Left renal pelvis (tissue), 4 donors: ENCODE results near the gene ATAD3C. TPM values are rescaled to one million over a fixed set of nuclear protein-coding genes. Genes with fewer than 3 reads are reported as not detected.
"Not testable (repeated sequence)": the region's sequence is repeated elsewhere in the genome, so short reads cannot be mapped to it uniquely, and the experiment has no call there.

Source experiments
- DNase-seq, 4 donors: peaks; one replicate each; pipeline ENCODE4 v3.0.0-alpha.2; 2013; ENCODE audit warnings: low read depth in 4 of 4, low spot score in 3 of 4
- polyA plus RNA-seq, 4 donors: library from polyadenylated mRNA; unstranded; fragments of 120-200 nt; gene quantifications; one replicate each; pipeline ENCODE4 v1.2.1, GENCODE V29; 2013; ENCODE audit not compliant: insufficient read length in 4 of 4

The ATAD3C gene
- polyA plus RNA-seq, 4 donors = 0.41 to 4.7 (median 1.9) TPM

DNA sequence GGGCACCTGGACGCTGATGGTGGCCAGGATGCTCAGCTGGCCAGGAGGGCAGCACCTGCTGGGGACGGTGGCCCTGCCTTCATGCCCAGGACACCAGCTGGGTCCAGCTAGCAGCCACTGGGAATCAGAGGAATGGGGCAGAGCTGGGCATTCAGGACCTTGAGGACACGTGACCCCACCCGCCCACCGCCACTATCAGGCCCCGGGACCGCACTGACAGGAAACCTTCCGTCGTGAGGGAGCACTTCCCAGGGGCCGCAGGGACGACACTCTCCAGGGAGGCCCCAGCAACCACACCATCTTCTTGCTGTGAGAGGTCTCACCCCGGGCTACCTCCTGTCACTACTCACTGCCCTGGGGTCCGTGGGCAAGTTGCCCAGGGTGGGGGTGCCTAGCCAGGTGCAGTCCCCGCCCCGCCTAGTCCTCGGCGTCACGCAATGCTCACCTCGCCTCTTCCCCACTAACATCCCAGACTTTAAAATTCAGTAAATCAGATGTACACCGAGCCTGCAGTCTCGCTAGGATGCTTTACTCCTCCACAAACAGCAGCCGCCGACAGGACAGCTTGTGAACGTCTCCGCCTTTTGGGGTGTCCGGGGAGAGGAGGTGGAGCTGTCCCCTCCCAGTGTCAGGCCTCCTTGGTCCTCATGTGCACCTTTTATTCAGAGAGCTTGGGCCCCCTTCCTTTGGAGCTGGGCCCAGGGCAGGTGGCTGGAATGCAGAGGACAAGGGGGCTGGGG is 9.1 kb upstream of the ATAD3C start:
- DNase-seq = no peak

DNA sequence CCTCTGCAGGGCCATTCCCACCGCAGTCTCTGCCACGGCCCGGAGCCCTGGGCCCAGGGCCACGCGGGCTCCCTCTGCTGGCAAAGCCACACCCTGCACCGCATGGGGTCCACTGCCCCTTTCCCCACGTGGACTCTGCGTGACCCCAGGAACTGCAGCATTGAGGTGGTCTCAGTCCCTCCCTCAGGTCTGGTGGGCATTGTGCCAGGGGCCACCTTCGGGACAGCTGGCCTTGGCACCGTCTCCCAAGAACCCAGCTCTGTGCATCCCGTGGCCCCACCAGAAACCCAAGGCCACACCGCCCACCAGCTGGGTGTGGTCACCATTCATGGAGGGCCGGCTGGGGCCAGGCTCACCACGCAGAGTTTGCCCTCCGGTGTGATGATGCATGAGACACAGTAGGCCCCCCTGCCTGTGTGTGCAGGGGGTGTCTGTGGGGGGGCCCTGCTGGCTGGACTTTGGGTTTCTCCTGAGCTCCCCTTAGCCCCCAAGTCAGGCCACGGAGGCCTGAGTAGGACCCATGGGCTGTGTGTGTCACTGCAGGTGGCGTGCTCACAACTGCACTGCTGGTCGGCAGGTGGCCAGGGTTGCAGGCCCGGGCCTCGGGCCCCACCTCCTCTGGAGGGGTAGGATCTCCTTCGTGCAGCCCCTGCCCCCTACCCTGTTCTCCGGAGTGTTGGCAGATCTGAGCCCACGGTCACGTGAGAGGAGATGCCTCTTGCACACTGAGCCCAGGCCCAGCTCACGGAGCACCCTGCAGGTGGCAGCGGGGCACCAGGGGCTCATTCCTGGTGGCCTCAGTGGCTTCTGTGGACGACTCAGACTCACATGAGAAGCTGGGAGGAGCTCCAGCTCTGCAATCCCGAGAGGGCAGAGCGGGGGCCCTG is 8.2 kb upstream of the ATAD3C start:
- DNase-seq = no peak

DNA sequence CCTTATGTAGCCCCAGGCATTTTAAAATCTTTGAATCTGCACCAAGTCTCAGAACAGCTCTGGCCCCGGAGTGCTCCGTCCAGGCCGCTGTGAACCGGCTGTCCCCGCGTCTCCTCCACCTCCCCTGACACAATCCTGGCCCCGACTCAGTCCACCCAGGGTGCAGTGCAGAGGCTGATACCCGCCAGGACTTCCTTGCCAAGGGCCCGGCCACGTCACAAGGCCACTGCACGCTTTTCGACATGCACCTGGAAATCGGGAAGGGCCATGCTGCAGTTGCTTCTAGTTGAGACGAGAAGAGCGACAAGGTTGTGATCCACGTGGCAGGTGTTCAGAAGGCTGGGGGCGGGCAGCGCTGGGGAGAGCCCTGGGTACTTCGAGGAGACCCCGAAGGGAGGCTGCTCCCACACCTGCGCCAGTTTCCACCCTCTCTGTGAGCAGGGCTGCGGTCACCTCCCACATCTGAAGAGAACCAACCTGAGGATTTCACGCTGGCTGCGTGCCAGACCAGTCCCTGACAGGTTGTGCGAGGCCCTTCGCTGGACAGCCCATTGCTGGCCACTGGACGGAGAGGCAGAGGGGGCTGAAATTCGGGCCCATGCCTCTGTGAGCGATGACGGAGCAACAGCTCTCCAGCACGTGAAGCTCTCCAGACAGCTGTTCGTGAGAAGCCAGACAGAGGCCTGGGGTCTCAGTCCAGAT is 7.3 kb upstream of the ATAD3C start:
- DNase-seq = no peak

DNA sequence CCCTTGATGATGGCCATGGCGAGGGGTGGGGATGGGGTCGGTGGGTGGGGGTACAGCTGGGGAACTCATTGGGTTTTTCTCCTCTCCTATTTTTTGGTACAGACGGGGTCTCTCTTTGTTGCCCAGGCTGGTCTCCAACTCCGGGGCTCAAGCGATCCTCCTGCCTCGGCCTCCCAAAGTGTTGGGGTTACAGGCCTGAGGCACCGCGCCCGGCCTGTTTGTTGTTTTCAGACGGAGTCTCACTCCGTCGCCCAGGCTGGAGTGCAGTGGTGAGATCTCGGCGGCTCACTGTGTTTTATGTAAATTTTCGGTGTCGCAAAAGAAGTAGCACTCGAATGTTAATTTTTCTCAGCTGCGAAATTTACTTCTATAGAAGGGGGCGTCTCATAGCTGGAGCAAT is 2.9 kb upstream of the ATAD3C start:
- not testable (repeated sequence) for DNase-seq

DNA sequence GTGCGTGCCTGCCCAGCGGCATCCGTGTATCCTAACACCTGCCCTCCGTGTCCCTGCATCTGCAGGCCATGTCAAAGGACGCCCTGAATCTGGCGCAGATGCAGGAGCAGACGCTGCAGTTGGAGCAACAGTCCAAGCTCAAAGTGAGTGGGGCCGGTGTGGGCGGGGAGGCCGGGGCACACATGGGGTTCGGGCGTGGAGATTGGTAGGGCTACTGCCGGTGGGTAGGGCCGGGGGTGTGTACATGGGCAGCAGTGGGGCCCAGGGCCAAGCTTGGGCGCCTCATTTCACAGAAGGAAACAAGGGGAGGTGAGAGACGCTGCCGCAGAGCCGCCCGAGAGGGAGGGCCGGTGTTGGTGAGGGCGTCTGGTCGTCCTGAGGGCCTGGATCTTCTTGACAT is 1.1 kb downstream of the ATAD3C start:
- DNase-seq = not testable (repeated sequence)

DNA sequence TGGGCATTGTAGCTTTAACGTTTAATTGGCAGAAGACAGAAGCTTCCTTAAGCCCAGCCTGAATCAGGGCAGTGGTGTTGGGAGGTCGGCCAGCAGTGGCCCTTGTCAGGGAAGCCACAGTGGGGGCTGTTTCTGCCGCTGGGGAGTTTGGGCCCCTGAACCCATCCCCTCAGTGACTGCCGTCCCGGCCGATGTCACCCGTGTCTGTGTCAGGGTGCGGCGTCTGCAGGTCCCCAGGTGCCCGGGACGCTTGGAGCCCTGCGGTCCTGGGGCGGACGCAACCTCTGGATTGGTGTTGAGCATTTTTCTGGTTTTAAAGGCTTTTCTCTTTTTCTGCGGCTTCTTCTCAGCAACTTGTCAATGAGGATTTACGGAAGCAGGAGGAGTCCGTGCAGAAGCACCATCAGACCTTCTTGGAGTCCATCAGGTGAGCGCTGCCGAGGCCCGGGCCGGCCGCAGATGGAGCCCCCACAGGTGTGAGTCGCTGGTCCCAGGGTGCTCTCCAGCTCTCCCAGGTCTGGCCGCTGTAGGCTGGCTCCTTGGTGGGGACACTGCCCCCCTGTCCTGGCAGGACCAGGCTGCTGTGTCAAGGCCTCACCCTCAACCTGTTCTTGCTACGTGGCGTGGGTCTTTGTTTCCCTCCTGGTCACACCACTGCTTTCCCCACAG is 2.3 kb downstream of the ATAD3C start:
- DNase-seq = no peak

DNA sequence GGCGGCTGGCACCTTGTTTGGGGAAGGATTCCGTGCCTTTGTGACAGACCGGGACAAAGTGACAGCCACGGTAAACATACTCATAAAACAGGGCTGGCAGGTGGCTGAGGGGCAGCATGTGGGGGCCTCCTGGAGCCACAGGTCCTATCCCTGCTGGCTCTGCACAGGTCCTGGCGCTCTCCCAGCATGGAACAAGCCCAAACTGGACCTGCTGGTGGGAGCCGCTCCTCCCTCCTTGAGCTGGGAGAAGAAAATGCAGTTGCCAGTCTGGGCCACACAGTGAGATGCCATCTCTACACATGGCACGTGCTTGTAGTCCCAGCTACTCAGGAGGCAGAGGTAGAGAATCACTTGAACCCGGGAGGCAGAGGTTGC is 2.9 kb downstream of the ATAD3C start:
- DNase-seq = not testable (repeated sequence)

DNA sequence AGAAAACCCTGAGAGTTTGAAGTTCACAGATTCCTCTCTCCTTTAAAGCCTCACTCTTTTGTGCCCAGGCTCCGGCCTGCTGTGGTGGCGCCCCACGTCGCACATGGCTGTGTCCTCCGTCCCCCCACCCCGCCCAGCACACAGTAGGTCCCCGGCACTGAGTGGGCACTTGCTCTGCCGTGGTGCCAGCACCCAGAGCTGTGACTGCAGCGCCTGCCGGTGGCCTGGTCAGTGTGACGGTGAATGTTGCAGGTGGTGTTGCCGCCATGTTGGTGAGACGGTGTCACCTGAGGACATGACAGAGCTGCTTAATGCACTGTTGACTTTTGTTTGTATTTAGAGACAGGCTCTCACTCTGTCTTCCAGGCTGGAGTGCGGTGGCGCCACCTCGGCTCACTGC is 3.4 kb downstream of the ATAD3C start:
- no peak for DNase-seq

DNA sequence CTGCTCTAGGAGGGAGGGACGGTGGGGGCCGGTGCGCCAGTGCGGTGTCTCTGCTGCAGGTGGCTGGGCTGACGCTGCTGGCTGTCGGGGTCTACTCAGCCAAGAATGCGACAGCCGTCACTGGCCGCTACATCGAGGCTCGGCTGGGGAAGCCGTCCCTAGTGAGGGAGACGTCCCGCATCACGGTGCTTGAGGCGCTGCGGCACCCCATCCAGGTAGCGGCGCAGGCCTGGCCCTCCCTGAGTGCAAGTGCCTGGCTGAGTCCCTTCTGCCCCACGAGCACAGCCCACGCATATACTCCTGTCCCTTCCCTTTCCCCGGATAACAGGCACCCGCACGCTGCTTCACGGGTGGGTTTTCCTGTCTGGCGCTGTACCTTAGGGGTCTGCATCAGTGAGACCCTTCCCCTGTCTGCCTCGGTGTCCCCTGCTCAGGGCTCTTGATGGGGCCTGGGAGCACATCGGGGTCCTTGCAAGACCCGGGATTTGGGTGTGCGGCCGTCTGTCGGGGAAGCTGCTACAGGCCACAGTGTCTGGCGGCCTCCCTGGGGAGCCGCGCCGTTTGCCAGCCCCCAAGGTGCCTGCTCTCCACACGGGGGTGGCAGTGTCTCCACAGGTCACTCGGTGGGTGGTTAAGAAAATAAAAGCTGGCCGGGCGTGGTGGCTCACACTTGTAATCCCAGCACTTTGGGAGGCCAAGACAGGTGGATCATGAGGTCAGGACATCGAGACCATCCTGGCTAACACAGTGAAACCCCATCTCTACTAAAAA is 5.0 kb downstream of the ATAD3C start:
- not testable (repeated sequence) for DNase-seq

DNA sequence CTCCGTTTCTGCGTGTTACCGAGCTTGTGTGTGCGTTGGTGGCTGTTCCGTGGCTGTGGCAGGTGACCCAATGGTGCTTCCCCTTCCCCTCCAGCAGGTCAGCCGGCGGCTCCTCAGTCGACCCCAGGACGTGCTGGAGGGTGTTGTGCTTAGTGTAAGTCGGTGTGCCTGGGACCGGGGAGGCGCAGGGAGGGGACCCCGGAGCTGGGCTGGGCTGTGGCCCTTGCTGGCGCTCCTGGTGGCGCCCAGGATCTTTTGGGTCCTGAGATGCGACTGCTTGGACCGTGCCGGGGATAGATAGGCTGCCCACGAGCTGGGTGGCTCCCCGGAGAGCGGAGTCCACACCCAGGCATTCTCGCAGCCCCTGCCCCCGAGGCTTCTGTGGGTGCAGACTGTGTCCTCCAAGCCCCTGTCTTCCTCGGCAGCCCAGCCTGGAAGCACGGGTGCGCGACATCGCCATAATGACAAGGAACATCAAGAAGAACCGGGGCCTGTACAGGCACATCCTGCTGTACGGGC is 5.9 kb downstream of the ATAD3C start:
- DNase-seq = no peak

DNA sequence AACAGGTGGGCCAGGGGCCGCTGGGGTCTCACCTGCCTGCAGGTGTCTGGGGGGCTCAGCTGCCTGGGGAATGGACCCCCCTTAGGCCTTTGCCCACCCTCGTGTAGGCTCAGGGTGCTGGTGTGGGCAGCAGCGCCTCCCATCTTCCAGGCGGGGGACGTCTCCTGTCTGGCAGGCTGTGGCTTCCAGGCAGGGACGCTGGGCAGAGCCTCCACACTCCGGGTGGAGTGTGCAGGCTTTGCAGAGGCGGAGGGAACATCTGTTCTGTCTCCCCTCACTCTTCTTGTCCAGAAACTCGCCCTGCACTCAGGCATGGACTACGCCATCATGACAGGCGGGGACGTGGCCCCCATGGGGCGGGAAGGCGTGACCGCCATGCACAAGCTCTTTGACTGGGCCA is 6.4 kb downstream of the ATAD3C start:
- DNase-seq = not testable (repeated sequence)

DNA sequence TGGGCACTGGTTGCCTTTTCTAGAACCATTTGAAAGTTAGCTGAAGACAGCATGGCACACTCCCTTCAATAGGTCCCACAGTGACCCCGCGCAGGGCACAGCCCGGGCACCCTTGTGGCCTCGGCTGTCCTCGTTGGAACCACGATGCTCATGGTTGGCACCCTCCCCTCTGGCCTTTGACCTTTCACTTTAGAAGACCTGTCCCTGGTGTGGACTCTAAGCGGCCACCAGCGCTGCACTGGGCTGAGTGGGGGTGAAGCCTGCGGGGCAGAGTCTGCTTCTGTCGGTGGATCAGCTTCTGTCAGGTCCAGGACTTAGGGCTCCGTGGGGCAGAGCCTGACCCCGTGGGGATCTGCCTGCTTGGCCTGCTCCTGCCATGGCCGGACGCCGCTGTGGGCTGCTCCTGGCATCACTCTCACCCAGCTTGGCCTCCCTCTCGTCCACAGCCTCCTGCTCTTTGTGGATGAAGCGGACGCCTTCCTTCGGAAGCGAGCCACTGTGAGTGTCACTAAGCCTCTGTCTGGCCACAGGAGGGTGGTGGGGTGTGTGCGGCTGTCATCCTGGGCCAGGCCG is 7.3 kb downstream of the ATAD3C start:
- DNase-seq = not testable (repeated sequence)

DNA sequence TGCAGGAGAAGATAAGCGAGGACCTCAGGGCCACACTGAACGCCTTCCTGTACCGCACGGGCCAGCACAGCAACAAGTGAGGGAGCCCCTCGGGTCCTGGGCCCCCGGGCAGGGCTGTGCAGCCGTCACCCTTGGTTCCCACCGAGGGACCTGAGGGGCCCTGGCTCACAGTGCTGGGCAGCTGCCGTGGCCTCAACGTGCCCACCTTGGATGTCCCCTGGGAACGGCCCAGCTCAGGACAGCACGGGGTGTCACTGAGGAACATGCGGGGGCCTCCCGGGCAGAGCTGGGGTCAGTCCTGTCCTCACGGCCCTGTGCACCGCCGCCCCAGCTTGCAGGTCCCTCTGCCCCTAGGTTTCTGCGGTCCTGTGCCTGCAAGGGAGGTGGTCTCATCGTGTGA is 9.7 kb downstream of the ATAD3C start:
- DNase-seq = not testable (repeated sequence)

DNA sequence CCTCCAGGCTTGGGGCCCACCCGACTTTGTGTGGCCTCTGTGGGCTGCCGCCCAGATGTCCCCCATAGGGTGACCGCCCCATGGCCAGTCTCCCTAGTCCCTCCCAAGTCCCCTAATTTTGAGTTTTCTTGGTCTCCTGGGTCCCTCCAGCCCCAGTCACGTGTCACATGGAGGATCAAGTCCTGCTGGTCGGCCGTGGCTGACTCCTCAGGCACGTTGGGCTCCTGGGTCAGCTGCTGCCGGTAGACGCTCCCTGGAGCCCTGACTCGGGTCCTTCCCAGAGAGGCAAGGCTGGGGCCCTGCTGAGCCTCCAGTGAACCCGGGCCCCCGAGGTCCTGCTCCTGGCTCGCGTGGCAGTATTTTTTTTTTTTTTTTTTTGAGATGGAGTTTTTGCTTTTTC is 10.2 kb downstream of the ATAD3C start:
- DNase-seq = not testable (repeated sequence)

DNA sequence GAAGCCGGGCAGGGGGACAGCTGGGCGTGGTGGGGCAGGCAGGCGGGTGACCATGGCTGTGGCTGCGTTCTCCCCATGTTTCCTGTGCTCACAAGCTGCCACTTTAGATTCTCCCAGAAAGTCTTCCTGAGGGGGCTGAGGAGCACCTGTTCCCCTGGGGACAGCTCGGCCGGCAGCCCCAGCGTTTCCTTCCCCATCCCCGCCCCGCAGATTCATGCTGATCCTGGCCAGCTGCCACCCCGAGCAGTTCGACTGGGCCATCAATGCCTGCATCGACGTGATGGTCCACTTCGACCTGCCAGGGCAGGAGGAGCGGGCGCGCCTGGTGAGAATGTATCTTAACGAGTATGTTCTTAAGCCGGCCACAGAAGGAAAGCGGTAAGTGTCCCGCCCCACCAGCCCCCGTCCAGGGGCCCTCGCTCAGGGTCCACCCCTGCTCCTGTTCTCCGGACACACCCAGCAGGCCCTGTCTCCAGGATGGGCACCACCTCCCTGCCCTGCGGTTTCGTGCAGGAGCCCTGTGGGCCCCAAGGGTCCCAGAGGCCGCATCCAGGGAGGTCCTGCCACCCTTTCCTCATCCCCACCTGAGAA is 11.1 kb downstream of the ATAD3C start:
- no peak for DNase-seq

DNA sequence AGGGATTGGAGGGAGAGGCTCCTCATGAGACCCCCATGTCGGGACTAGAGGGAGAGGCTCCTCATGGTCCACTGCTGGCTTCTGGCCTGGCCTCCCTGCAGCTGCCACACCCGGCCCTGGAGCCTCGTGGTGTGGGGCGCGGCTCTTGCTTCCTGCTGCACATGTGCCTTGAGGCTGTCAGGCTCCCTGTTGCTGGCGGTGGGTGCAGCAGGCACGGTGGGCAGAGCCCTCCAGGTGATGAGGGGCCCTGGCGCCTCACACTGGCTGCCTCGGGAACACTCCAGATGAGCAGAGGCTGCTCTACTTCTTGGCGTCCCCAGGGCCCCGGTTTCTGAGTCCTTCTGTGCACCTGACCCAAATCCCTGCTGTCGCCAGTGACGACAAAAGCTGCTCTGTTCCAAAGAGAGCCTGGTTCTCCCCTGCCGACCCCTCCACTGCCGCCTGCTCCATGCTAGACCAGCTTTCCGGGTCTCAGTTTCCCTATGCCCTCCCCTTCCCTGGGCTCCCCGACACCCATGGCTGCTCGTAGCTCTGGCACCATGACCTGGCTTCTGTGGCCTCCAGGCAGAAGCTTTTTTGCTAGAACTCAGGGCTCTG is 12.3 kb downstream of the ATAD3C start:
- no peak for DNase-seq

DNA sequence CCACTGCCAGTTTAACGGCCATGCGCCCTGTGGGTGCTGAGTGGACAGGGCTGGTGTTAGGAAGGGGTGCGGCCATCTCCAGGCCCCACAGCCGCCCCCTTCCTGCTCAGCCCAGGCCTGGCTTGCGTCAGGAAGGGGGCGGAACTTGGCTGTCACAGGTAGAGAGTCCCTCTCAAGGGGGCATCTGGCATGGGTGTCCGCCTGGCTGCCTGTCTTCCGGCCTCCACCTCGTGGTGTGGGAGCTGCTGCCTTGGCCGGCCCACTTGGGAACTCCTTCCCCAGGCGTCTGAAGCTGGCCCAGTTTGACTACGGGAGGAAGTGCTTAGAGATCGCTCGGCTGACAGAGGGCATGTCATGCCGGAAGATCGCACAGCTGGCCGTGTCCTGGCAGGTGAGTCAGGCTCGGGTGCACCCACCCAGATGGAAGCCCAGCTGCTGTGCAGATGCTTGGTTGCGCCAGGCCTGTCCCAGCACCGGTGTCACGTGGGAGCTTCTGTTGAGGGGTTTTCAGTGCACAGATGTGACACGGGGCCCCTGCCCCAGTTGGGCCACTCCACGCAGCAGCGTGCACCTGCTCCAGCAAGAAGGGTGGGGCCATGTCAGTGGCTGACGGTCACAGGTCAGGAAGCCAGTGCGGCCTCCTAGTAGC is 13.0 kb downstream of the ATAD3C start:
- no peak for DNase-seq

DNA sequence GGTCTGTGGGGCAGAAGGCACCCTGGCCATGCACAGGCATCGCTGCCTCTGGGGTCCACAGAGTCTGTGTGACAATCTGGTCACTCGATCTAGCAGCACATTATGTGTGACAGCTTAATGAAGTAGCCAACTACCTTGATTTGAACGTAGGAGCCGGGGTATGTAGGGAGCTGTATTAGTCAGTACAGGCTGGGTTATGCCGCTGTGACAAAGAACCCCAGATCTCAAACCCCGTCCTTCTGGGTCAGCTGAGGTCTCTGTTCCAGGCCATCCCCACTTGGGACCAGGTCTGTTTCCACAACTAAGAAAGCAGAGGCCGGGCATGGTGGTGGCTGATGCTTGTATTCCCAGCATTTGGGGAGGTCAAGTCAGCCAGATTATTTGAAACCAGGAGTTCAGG is 13.8 kb downstream of the ATAD3C start:
- no peak for DNase-seq
